NB4 (cell line): Measurements from ENCODE around the gene HSPB6.
A peak's percentile ranks its signal among the peaks of the same experiment; 100 is the strongest.
"Not testable (repeated sequence)": the region's sequence is repeated elsewhere in the genome, so short reads cannot be mapped to it uniquely, and the experiment has no call there.

ENCODE experiments used
- DNase-seq: peaks from one replicate; pipeline ENCODE4 v3.0.0; 2010; ENCODE audit warnings: low read depth
- H3K4me3 ChIP-seq: one replicate; pipeline ENCODE4 v1.5.1; 2011; ENCODE audit warnings: mild to moderate bottlenecking, low read depth, low read length, moderate library complexity
- MYC ChIP-seq: IDR thresholded peaks from 2 replicates; pipeline ENCODE4 v1.6.1; 2011; ENCODE audit warnings: low read depth, low read length
- POLR2A ChIP-seq: IDR thresholded peaks from 2 replicates; pipeline ENCODE4 v1.6.1; 2011; ENCODE audit warnings: mild to moderate bottlenecking; ENCODE audit not compliant: insufficient read length; ENCODE audit errors: extremely low read depth
- TF ChIP-seq, protein P1 (sequence below): IDR thresholded peaks from 2 replicates; pipeline ENCODE4 v1.6.1; 2011; ENCODE audit warnings: low read depth, low read length
- TF ChIP-seq, protein P2 (sequence below): IDR thresholded peaks from one replicate; pipeline ENCODE4 v1.5.1; 2012; ENCODE audit warnings: low read depth, low read length

The HSPB6 gene

DNA sequence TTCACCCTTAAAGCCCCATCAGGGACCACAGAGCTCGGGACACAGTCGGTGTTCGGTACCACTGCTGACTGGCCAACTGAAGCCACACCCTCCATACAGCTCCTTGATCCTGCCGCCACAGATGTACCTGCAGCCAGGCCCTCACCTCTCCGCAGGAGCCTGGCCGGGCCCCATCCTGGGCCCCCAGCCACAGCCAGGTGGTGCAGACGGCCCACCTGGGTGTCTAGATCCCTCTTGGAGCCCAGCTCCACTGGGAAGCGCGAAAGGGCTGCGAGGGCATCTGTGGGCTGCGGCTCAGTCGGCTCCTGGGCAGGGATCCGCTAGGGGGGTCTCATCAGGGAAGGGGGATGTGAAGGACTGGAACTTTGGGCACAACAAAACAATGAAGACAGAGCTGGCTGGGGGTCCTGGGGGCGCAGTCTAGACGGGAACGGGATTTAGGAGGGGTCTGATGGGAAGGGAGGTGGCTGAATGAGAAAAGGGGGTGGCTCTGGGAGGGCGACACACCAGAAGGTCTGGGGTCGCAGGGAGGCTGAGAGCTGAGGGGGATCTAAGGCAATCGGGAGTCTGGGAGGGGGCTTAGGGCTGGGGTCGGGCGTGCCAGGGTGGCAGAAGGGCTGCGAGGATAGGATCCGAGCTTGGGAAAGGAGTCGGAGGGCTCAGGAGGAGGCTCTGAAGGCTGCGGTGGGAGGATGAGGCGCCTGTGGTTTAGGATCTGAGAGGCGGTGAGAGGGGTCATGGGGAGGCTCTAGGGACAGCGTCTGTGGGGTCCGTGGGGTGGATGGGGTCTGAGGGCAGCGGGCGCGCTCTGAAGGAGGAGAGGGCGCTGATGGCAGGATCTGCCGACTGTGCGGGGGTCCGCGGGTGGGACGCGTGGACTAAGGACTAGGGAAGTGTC, 40.1 kb upstream of the HSPB6 start:
- no peak overlapping the region for H3K4me3 ChIP-seq
- TF ChIP-seq POLR2A (no peak), MYC (no peak)
- TF ChIP-seq, protein P1, sequence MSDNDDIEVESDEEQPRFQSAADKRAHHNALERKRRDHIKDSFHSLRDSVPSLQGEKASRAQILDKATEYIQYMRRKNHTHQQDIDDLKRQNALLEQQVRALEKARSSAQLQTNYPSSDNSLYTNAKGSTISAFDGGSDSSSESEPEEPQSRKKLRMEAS, result no peak
- TF ChIP-seq, protein P2, sequence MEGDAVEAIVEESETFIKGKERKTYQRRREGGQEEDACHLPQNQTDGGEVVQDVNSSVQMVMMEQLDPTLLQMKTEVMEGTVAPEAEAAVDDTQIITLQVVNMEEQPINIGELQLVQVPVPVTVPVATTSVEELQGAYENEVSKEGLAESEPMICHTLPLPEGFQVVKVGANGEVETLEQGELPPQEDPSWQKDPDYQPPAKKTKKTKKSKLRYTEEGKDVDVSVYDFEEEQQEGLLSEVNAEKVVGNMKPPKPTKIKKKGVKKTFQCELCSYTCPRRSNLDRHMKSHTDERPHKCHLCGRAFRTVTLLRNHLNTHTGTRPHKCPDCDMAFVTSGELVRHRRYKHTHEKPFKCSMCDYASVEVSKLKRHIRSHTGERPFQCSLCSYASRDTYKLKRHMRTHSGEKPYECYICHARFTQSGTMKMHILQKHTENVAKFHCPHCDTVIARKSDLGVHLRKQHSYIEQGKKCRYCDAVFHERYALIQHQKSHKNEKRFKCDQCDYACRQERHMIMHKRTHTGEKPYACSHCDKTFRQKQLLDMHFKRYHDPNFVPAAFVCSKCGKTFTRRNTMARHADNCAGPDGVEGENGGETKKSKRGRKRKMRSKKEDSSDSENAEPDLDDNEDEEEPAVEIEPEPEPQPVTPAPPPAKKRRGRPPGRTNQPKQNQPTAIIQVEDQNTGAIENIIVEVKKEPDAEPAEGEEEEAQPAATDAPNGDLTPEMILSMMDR, result no peak
- no peak for DNase-seq

DNA sequence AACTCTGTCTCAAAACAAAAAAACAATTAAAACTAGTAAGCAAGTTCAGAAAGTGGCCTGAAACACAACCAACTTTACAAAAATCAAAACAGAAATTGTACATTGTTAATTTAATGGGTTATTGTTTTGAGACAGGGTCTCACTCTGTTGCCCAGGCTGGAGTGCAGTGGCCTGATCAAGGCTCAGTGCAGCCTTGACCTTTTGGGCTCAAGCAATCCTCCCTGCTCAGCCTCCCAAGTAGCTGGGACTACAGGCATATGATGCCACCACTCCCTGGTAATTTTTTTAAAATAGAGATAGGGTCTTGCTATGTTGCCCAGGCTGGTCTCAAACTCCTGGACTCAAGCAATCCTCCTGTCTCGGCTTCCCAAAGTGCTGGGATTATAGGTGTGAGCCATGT, 38.7 kb upstream of the HSPB6 start:
- H3K4me3 ChIP-seq, DNase-seq: not testable (repeated sequence)

DNA sequence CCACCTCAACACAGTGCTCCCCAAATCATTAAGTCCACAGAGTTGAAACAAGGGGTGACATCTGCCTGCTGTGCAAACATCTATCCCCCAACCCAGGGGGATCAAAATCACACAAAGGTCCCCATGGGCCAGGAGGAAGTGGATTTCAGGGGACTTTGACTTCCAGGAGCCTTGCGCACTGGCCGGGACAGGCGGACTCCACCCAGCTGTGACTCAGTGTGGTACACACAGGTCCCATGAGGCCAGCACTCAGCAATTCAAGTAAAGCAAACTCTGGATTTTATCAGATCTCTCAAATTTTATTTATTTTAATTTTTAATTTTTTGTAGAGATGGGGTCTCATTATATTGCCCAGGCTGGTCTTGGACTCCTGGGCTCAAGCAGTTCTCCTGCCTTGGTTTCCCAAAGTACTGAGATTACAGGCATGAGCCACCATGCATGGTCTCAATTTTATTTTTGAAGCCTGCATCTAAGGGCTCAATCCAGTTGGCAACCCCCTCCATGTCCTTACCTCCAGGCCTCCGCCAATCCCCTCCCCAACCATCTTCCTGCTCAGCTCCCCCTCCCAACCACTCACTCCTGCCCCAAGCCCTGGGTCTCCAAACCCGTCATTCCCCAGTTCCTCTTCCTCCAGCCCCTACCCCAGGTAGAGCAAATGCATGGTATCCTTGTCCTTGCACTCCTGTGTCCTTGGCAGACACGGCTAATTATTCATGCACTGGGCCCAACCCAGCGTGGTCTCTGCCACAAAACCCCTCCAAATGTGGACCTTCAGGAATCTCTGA, 36.7 kb upstream of the HSPB6 start:
- no peak overlapping the region for H3K4me3 ChIP-seq
- no peak for TF ChIP-seq MYC
- TF ChIP-seq POLR2A, result no peak
- TF ChIP-seq, protein P2, result no peak
- TF ChIP-seq, protein P1, result no peak
- peak; percentile 55 for DNase-seq

DNA sequence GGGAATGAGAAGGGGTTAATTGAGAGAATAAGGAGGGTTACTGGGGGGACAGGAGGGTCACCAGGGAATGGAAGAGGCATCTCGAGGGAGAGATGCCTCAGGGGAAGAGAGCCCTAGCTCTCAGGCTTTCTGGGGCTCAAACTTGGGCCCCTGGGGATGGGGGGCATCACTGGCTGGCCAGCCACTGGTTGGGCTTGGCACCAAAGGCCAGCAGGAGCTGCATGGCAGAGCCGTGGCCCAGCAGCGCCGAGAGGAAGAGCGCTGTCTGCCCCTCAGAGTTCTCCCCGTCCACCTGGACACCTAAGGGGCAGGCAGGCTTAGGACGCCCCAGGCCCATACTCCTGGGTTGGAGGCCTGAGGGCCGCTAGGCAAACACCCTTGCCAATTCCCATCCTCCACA, 36.1 kb upstream of the HSPB6 start:
- TF ChIP-seq MYC (no peak), POLR2A (no peak)
- TF ChIP-seq, protein P1, result no peak
- TF ChIP-seq, protein P2, result no peak
- no peak overlapping the region for H3K4me3 ChIP-seq
- no peak for DNase-seq

DNA sequence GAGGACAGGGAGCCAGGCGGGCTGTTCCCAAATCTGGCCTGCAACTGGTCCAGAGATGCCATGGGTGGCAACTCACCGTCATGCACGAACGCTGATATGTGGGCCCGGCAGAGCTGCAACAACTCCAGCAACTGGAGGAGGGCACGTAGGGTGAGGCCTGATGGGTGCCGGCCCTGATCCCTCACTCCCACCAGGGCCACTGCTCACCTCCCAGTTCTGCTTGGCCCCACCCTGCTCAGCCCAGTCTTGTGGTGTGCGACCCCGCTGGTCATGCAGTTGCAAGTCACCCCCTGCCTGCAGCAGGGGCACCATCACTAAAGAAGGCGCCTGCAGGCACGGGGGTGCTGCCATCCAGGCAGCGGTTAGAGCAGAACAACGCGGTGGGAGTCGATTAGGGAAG, 35.5 kb upstream of the HSPB6 start:
- H3K4me3 ChIP-seq, result no peak overlapping the region
- TF ChIP-seq MYC (no peak), POLR2A (no peak)
- TF ChIP-seq, protein P2, result no peak
- TF ChIP-seq, protein P1, result no peak
- DNase-seq, result no peak

DNA sequence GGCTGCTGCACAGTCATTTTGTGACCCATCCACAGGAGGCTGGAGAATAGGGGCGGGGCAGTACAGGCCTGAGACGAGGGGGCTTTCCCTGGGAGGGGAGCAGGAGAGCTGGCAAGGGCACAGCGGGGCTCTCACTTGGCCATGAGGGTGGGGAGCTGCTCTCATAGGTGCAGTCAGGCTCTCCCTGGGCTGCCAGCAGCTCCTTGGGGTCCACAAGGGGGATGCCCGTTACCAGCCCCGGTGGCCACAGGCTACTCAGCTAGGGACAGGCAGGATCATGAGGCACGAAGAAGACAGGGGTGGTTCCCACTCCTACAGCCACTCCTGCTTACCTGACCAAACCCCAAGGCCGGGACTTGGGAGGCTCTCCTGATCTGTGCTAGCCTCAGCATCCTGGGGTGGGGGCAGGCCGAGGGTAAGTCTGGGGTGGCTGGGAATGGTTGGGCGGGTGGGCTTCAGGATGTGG, 35.0 kb upstream of the HSPB6 start:
- H3K4me3 ChIP-seq, result no peak overlapping the region

More for the DNA sequence above, 35.0 kb upstream of the HSPB6 start:
- DNase-seq, result no peak
- TF ChIP-seq, protein P2, result no peak
- TF ChIP-seq, protein P1, result no peak
- TF ChIP-seq MYC, result no peak
- TF ChIP-seq POLR2A, result no peak
